WTC11 (cell line): ENCODE data around the gene S100B. TPM values are rescaled to one million over a fixed set of nuclear protein-coding genes. Genes with fewer than 3 reads are reported as not detected.

ENCODE experiments used
- ATAC-seq: fragments of 200-7000 bp; cut with Tn5 transposase; 2 replicates; pipeline ENCODE4 v1.10.0; 2021; ENCODE audit warnings: mild to moderate bottlenecking, moderate library complexity
- CTCF ChIA-PET: fragments of 300-600 bp; sonication (Branson Sonifier 250); formaldehyde crosslinking; loops from one replicate; lab custom pipeline; 2021; ENCODE audit warnings: antibody characterized with exemption; lab: Charles Lee
- POLR2A ChIA-PET: fragments of 350-600 bp; sonication (Branson Sonifier 250); formaldehyde crosslinking; loops from one replicate; lab custom pipeline; 2021; ENCODE audit warnings: antibody characterized with exemption; lab: Charles Lee
- DNase-seq: peaks from one replicate; pipeline ENCODE4 v3.0.0; 2021; ENCODE audit warnings: low spot score
- H3K27ac Mint-ChIP-seq: 2 replicates; pipeline ENCODE4 v1.8.0; 2021; ENCODE audit warnings: mixed read lengths
- H3K27me3 Mint-ChIP-seq: 2 replicates; pipeline ENCODE4 v1.8.0; 2021; ENCODE audit warnings: low read depth, mild to moderate bottlenecking, moderate library complexity, mixed read lengths
- H3K36me3 Mint-ChIP-seq: 2 replicates; pipeline ENCODE4 v1.8.0; 2021; ENCODE audit warnings: mixed read lengths
- H3K4me1 Mint-ChIP-seq: 2 replicates; pipeline ENCODE4 v1.8.0; 2022; ENCODE audit warnings: mixed read lengths
- H3K4me3 Mint-ChIP-seq: 2 replicates; pipeline ENCODE4 v1.8.0; 2021; ENCODE audit warnings: mild to moderate bottlenecking, moderate library complexity, mixed read lengths
- H3K9me3 Mint-ChIP-seq: 2 replicates; pipeline ENCODE4 v1.8.0; 2021; ENCODE audit warnings: mixed read lengths
- ATF6 ChIP-seq: sonication (generic); formaldehyde crosslinking; IDR thresholded peaks from 2 replicates; pipeline ENCODE4 v1.8.1; 2023; ENCODE audit warnings: mild to moderate bottlenecking, missing genetic modification reagents
- MLX ChIP-seq: sonication (generic); formaldehyde crosslinking; IDR thresholded peaks from 2 replicates; pipeline ENCODE4 v1.8.1; 2023; ENCODE audit warnings: mild to moderate bottlenecking, missing genetic modification reagents, moderate library complexity
- SP1 ChIP-seq: sonication (generic); formaldehyde crosslinking; conservative IDR thresholded peaks from 2 replicates; pipeline ENCODE4 v1.8.1; 2022; ENCODE audit warnings: missing genetic modification reagents
- TEAD1 ChIP-seq: sonication (generic); formaldehyde crosslinking; IDR thresholded peaks from 2 replicates; pipeline ENCODE4 v1.8.0; 2022; ENCODE audit warnings: mild to moderate bottlenecking, missing genetic modification reagents
- ZNF396 ChIP-seq: fragments of 250-450 bp; sonication (Bioruptor Pico); IDR thresholded peaks from 2 replicates; pipeline ENCODE4 v1.8.0; 2021; ENCODE audit warnings: mild to moderate bottlenecking, moderate library complexity, borderline replicate concordance
- total RNA-seq: library from RNA; stranded (reverse); gene quantifications from 3 replicates; pipeline ENCODE4 v1.2.3, GENCODE V29; 2021
- TF ChIP-seq, protein P1 (sequence below): sonication (generic); formaldehyde crosslinking; IDR thresholded peaks from 2 replicates; pipeline ENCODE4 v1.8.0; 2023; ENCODE audit warnings: mild to moderate bottlenecking, missing genetic modification reagents
- TF ChIP-seq, protein P2 (sequence below): fragments of 250-450 bp; sonication (Bioruptor Pico); IDR thresholded peaks from 2 replicates; pipeline ENCODE4 v1.9.0; 2021; ENCODE audit warnings: mild to moderate bottlenecking, borderline replicate concordance
- TF ChIP-seq, protein P3 (sequence below): fragments of 250-450 bp; sonication (Bioruptor Pico); IDR thresholded peaks from 2 replicates; pipeline ENCODE4 v1.9.0; 2021; ENCODE audit warnings: moderate library complexity, mild to moderate bottlenecking, inconsistent platforms, borderline replicate concordance
- TF ChIP-seq, protein P4 (sequence below): sonication (generic); formaldehyde crosslinking; IDR thresholded peaks from 2 replicates; pipeline ENCODE4 v1.8.0; 2022; ENCODE audit warnings: mild to moderate bottlenecking, missing genetic modification reagents
- TF ChIP-seq, protein P5 (sequence below): sonication (generic); formaldehyde crosslinking; IDR thresholded peaks from 2 replicates; pipeline ENCODE4 v1.8.1; 2023; ENCODE audit warnings: mild to moderate bottlenecking, missing genetic modification reagents, moderate library complexity

The S100B gene
- total RNA-seq, 1 experiment from 2014 or later, result 0.46 TPM

- H3K27ac Mint-ChIP-seq, result no peak overlapping the region
These were observed 36.8 kb upstream of the S100B start for GRCh38 chr21:46641656-46642055.

GRCh38 chr21:46639489-46640386, 34.9 kb upstream of the S100B start:
- DNase-seq, result no peak
- TF ChIP-seq, protein P1, sequence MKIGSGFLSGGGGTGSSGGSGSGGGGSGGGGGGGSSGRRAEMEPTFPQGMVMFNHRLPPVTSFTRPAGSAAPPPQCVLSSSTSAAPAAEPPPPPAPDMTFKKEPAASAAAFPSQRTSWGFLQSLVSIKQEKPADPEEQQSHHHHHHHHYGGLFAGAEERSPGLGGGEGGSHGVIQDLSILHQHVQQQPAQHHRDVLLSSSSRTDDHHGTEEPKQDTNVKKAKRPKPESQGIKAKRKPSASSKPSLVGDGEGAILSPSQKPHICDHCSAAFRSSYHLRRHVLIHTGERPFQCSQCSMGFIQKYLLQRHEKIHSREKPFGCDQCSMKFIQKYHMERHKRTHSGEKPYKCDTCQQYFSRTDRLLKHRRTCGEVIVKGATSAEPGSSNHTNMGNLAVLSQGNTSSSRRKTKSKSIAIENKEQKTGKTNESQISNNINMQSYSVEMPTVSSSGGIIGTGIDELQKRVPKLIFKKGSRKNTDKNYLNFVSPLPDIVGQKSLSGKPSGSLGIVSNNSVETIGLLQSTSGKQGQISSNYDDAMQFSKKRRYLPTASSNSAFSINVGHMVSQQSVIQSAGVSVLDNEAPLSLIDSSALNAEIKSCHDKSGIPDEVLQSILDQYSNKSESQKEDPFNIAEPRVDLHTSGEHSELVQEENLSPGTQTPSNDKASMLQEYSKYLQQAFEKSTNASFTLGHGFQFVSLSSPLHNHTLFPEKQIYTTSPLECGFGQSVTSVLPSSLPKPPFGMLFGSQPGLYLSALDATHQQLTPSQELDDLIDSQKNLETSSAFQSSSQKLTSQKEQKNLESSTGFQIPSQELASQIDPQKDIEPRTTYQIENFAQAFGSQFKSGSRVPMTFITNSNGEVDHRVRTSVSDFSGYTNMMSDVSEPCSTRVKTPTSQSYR (CRISPR knock-in tag), result no peak
- TF ChIP-seq SP1, result no peak
- no peak for TF ChIP-seq MLX
- TF ChIP-seq, protein P2, sequence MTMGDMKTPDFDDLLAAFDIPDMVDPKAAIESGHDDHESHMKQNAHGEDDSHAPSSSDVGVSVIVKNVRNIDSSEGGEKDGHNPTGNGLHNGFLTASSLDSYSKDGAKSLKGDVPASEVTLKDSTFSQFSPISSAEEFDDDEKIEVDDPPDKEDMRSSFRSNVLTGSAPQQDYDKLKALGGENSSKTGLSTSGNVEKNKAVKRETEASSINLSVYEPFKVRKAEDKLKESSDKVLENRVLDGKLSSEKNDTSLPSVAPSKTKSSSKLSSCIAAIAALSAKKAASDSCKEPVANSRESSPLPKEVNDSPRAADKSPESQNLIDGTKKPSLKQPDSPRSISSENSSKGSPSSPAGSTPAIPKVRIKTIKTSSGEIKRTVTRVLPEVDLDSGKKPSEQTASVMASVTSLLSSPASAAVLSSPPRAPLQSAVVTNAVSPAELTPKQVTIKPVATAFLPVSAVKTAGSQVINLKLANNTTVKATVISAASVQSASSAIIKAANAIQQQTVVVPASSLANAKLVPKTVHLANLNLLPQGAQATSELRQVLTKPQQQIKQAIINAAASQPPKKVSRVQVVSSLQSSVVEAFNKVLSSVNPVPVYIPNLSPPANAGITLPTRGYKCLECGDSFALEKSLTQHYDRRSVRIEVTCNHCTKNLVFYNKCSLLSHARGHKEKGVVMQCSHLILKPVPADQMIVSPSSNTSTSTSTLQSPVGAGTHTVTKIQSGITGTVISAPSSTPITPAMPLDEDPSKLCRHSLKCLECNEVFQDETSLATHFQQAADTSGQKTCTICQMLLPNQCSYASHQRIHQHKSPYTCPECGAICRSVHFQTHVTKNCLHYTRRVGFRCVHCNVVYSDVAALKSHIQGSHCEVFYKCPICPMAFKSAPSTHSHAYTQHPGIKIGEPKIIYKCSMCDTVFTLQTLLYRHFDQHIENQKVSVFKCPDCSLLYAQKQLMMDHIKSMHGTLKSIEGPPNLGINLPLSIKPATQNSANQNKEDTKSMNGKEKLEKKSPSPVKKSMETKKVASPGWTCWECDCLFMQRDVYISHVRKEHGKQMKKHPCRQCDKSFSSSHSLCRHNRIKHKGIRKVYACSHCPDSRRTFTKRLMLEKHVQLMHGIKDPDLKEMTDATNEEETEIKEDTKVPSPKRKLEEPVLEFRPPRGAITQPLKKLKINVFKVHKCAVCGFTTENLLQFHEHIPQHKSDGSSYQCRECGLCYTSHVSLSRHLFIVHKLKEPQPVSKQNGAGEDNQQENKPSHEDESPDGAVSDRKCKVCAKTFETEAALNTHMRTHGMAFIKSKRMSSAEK (CRISPR knock-in tag), result no peak
- TF ChIP-seq, protein P3, sequence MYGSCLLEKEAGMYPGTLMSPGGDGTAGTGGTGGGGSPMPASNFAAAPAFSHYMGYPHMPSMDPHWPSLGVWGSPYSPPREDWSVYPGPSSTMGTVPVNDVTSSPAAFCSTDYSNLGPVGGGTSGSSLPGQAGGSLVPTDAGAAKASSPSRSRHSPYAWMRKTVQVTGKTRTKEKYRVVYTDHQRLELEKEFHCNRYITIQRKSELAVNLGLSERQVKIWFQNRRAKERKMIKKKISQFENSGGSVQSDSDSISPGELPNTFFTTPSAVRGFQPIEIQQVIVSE (CRISPR knock-in tag), result no peak
- TF ChIP-seq, protein P4, sequence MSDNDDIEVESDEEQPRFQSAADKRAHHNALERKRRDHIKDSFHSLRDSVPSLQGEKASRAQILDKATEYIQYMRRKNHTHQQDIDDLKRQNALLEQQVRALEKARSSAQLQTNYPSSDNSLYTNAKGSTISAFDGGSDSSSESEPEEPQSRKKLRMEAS, result no peak
- no peak for TF ChIP-seq TEAD1 (CRISPR knock-in tag)
- TF ChIP-seq ZNF396 (CRISPR knock-in tag), result no peak
- peaks cover 2% of the 10 kb centered on the region; the same call in 1 of the 2 replicates for H3K27me3 Mint-ChIP-seq
- peaks cover 3% of the 10 kb centered on the region; the same call in 1 of the 2 replicates for H3K9me3 Mint-ChIP-seq
- H3K27ac Mint-ChIP-seq, result no peak overlapping the region
- peaks cover 41% of the 10 kb centered on the region for H3K36me3 Mint-ChIP-seq
- no peak overlapping the region for H3K4me3 Mint-ChIP-seq
- no peak for ATAC-seq
- peaks cover 12% of the 10 kb centered on the region for H3K4me1 Mint-ChIP-seq
- ChIA-PET POLR2A (no interaction called here), CTCF (interaction anchor here (0.6 to 1.6 kb wide), 7 partner anchors 22 to 314 kb away, joined by 3 to 6 read pairs (median 4); a partner anchor contains a TSS)

More at GRCh38 chr21:46641656-46642055, 36.8 kb upstream of the S100B start:
- peaks cover 3% of the 10 kb centered on the region; the same call in 1 of the 2 replicates for H3K9me3 Mint-ChIP-seq
- ATAC-seq (no peak), DNase-seq (no peak)
- no peaks in the 10 kb centered on the region for H3K27me3 Mint-ChIP-seq
- no peak overlapping the region for H3K4me3 Mint-ChIP-seq
- peaks cover 4% of the 10 kb centered on the region; the same call in 1 of the 2 replicates for H3K4me1 Mint-ChIP-seq
- ChIA-PET POLR2A (no interaction called here), CTCF (no interaction called here)
- H3K36me3 Mint-ChIP-seq, result peaks cover 57% of the 10 kb centered on the region
- TF ChIP-seq TEAD1 (CRISPR knock-in tag), result no peak
- TF ChIP-seq, protein P5, sequence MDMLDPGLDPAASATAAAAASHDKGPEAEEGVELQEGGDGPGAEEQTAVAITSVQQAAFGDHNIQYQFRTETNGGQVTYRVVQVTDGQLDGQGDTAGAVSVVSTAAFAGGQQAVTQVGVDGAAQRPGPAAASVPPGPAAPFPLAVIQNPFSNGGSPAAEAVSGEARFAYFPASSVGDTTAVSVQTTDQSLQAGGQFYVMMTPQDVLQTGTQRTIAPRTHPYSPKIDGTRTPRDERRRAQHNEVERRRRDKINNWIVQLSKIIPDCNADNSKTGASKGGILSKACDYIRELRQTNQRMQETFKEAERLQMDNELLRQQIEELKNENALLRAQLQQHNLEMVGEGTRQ (CRISPR knock-in tag), result no peak
- no peak for TF ChIP-seq ATF6
- TF ChIP-seq, all 79 proteins: peak for 0
